Smooth muscle cell (in vitro differentiated cells): ENCODE measurements around the gene PJA2. TPM values are rescaled to one million over a fixed set of nuclear protein-coding genes. Genes with fewer than 3 reads are reported as not detected.

Experiments
- DNase-seq: peaks from one replicate; lab custom pipeline; 2025; ENCODE audit not compliant: unreplicated experiment; lab: John Stamatoyannopoulos, UW
- H2AFZ ChIP-seq: fragments of 200-600 bp; sonication (generic); 2 replicates; pipeline ENCODE4 v1.6.0; 2016; ENCODE audit warnings: antibody characterized with exemption, low read depth, mild to moderate bottlenecking
- H3F3A ChIP-seq: fragments of 200-600 bp; sonication (generic); 2 replicates; pipeline ENCODE4 v1.6.0; 2017; ENCODE audit warnings: antibody characterized with exemption, low read depth
- H3K27ac ChIP-seq: fragments of 200-600 bp; sonication (generic); 2 replicates; pipeline ENCODE4 v1.5.1; 2016; ENCODE audit warnings: low read depth, mild to moderate bottlenecking
- H3K27me3 ChIP-seq: fragments of 200-600 bp; sonication (generic); 2 replicates; pipeline ENCODE4 v1.6.1; 2016; ENCODE audit warnings: low read depth, mild to moderate bottlenecking
- H3K36me3 ChIP-seq: fragments of 200-600 bp; sonication (generic); 2 replicates; pipeline ENCODE4 v1.5.1; 2016; ENCODE audit warnings: low read depth
- H3K4me1 ChIP-seq: fragments of 200-600 bp; sonication (generic); 2 replicates; pipeline ENCODE4 v1.5.1; 2016; ENCODE audit warnings: low read depth
- H3K4me2 ChIP-seq: fragments of 200-600 bp; sonication (generic); 2 replicates; pipeline ENCODE4 v1.6.0; 2016; ENCODE audit warnings: mild to moderate bottlenecking
- H3K4me3 ChIP-seq: fragments of 200-600 bp; sonication (generic); 2 replicates; pipeline ENCODE4 v1.5.1; 2016; ENCODE audit warnings: mild to moderate bottlenecking
- H3K79me2 ChIP-seq: fragments of 200-600 bp; sonication (generic); 2 replicates; pipeline ENCODE4 v1.6.0; 2016; ENCODE audit warnings: low read depth, mild to moderate bottlenecking
- H3K9ac ChIP-seq: fragments of 200-600 bp; sonication (generic); 2 replicates; pipeline ENCODE4 v1.6.0; 2016; ENCODE audit warnings: low read depth
- H3K9me3 ChIP-seq: fragments of 200-600 bp; sonication (generic); replicated peaks from 2 replicates; pipeline ENCODE4 v1.5.1; 2016; ENCODE audit warnings: low read depth
- H4K20me1 ChIP-seq: fragments of 200-600 bp; sonication (generic); 2 replicates; pipeline ENCODE4 v1.6.0; 2016; ENCODE audit warnings: low read depth
- CTCF ChIP-seq: fragments of 200-600 bp; sonication (generic); IDR thresholded peaks from 2 replicates; pipeline ENCODE4 v1.5.1; 2017; ENCODE audit warnings: borderline replicate concordance, mild to moderate bottlenecking, antibody characterized with exemption; ENCODE audit not compliant: insufficient read depth, poor library complexity, severe bottlenecking
- WGBS: methylation state at CpG from one replicate; pipeline ENCODE4 v1.1.7; 2016; ENCODE audit warnings: low lambda C conversion rate; 5-methylcytosine and 5-hydroxymethylcytosine counted together
- polyA plus RNA-seq: library from polyadenylated mRNA; unstranded; fragments of >200 nt; fragmentation: Nextera tagmentation; extraction: Ambion mirVana; gene quantifications from 2 replicates; pipeline ENCODE4 v1.2.1, GENCODE V29; 2016
- total RNA-seq: library from RNA; depleted of rRNA; stranded (reverse); fragments of >200 nt; gene quantifications from 2 replicates; pipeline ENCODE4 v1.2.3, GENCODE V29; 2014

PJA2 gene
- total and polyA plus RNA-seq, 2 experiments from 2014 or later, result 84.0 to 183 TPM

GRCh38 chr5:109453251-109453650 is 43.5 kb upstream of the PJA2 start:
- no peaks in the 10 kb centered on the region for H3K79me2 ChIP-seq
- no peaks in the 10 kb centered on the region for H3K27me3 ChIP-seq
- no peak overlapping the region for H2AFZ ChIP-seq
- H3K36me3 ChIP-seq, result no peaks in the 10 kb centered on the region
- TF ChIP-seq CTCF, result no peak
- peaks cover 5% of the 10 kb centered on the region for H3F3A ChIP-seq
- H3K4me2 ChIP-seq, result no peak overlapping the region
- H3K4me1 ChIP-seq, result peaks cover 7% of the 10 kb centered on the region
- no peak for DNase-seq
- H3K4me3 ChIP-seq, result no peak overlapping the region
- H3K27ac ChIP-seq, result no peak overlapping the region
- H3K9me3 ChIP-seq, result no peaks in the 10 kb centered on the region
- no peak overlapping the region for H3K9ac ChIP-seq
- no peaks in the 10 kb centered on the region for H4K20me1 ChIP-seq

GRCh38 chr5:109452661-109453060 is 42.9 kb upstream of the PJA2 start:
- Histone ChIP-seq H4K20me1 (no peaks in the 10 kb centered on the region), H3K9ac (no peak overlapping the region), H3K4me1 (peaks cover 7% of the 10 kb centered on the region), H3F3A (peaks cover 5% of the 10 kb centered on the region), H3K79me2 (no peaks in the 10 kb centered on the region), H3K36me3 (no peaks in the 10 kb centered on the region), H3K4me2 (no peak overlapping the region), H2AFZ (no peak overlapping the region), H3K9me3 (no peaks in the 10 kb centered on the region), H3K27me3 (no peaks in the 10 kb centered on the region), H3K27ac (no peak overlapping the region), H3K4me3 (no peak overlapping the region)
- no peak for DNase-seq
- TF ChIP-seq CTCF, result no peak
- 94% methylated on average over 1 of the region's 1 CpG for WGBS

- Histone ChIP-seq H4K20me1 (no peaks in the 10 kb centered on the region), H2AFZ (peak overlapping the region; percentile 79), H3K9ac (no peak overlapping the region), H3K79me2 (no peaks in the 10 kb centered on the region), H3K36me3 (no peaks in the 10 kb centered on the region), H3F3A (no peaks in the 10 kb centered on the region), H3K4me3 (no peak overlapping the region), H3K4me1 (peaks cover 3% of the 10 kb centered on the region), H3K9me3 (no peaks in the 10 kb centered on the region), H3K4me2 (no peak overlapping the region), H3K27me3 (no peaks in the 10 kb centered on the region), H3K27ac (no peak overlapping the region)
- WGBS, result 77% methylated on average over 1 of the region's 1 CpG
- no peak for TF ChIP-seq CTCF
- DNase-seq, result no peak
Observed at GRCh38 chr5:109451146-109451545, 41.4 kb upstream of the PJA2 start.

GRCh38 chr5:109450129-109450877 is 40.5 kb upstream of the PJA2 start:
- Histone ChIP-seq H3F3A (no peaks in the 10 kb centered on the region), H3K27me3 (no peaks in the 10 kb centered on the region), H3K9ac (no peak overlapping the region), H3K27ac (no peak overlapping the region), H3K4me1 (peaks cover 2% of the 10 kb centered on the region), H2AFZ (peak overlapping the region; percentile 79), H3K4me2 (no peak overlapping the region), H4K20me1 (no peaks in the 10 kb centered on the region), H3K4me3 (no peak overlapping the region), H3K79me2 (no peaks in the 10 kb centered on the region), H3K36me3 (no peaks in the 10 kb centered on the region), H3K9me3 (no peaks in the 10 kb centered on the region)
- WGBS, result 55% methylated on average over 12 of the region's 12 CpGs
- DNase-seq, result no peak
- no peak for TF ChIP-seq CTCF
